ENCODE data around the gene SAMHD1. TPM values are rescaled to one million over a fixed set of nuclear protein-coding genes. Genes with fewer than 3 reads are reported as not detected.
A peak's percentile ranks its signal among the peaks of the same experiment; 100 is the strongest.

SAMHD1 gene
- total and polyA plus RNA-seq, 9 of the 15 experiments (the other 6 are each of a cell fraction or from before 2014, with no cell fraction given), result 6.8 to 20.4 (median 14.8) TPM

GRCh38 chr20:36924167-36925045 lies 27.1 kb downstream of the SAMHD1 start (continued):
- no peak for TF ChIP-seq ZNF668 (CRISPR knock-in tag; IDR thresholded peaks at IDR 0.05)
- TF ChIP-seq SAP30 (IDR thresholded peaks at IDR 0.05; ENCODE audit: borderline replicate concordance, insufficient read depth, low read depth, low read length, poor library complexity, severe bottlenecking), result no peak
- TF ChIP-seq EP300 (IDR thresholded peaks at IDR 0.05; ENCODE audit: low read length), result peak; percentile 37; the same call in 1 of the 2 replicates
- TF ChIP-seq MAFF (IDR thresholded peaks at IDR 0.05; ENCODE audit: low read length), result no peak
- peak; percentile 76 for TF ChIP-seq CBFA2T3 (IDR thresholded peaks at IDR 0.05)
- peak; percentile 86 for TF ChIP-seq ELF4 (CRISPR knock-in tag; IDR thresholded peaks at IDR 0.05)
- no peak for TF ChIP-seq ZNF133 (CRISPR knock-in tag; IDR thresholded peaks at IDR 0.05)
- no peak for TF ChIP-seq PCBP1 (IDR thresholded peaks at IDR 0.05; ENCODE audit: low read depth, low read length, poor library complexity, severe bottlenecking)
- no peak for TF ChIP-seq HNRNPUL1 (IDR thresholded peaks at IDR 0.05; ENCODE audit: low read length)
- no peak for TF ChIP-seq ZNF324 (CRISPR knock-in tag; IDR thresholded peaks at IDR 0.05)
- no peak for TF ChIP-seq E2F3 (CRISPR knock-in tag; IDR thresholded peaks at IDR 0.05)
- TF ChIP-seq PRDM10 (IDR thresholded peaks at IDR 0.05; ENCODE audit: partially characterized antibody), result no peak
- TF ChIP-seq ZBTB26 (CRISPR knock-in tag; IDR thresholded peaks at IDR 0.05), result peak; percentile 75; the same call in 1 of the 2 replicates
- no peak for TF ChIP-seq KLF10 (CRISPR knock-in tag; IDR thresholded peaks at IDR 0.05)
- TF ChIP-seq, protein P1, sequence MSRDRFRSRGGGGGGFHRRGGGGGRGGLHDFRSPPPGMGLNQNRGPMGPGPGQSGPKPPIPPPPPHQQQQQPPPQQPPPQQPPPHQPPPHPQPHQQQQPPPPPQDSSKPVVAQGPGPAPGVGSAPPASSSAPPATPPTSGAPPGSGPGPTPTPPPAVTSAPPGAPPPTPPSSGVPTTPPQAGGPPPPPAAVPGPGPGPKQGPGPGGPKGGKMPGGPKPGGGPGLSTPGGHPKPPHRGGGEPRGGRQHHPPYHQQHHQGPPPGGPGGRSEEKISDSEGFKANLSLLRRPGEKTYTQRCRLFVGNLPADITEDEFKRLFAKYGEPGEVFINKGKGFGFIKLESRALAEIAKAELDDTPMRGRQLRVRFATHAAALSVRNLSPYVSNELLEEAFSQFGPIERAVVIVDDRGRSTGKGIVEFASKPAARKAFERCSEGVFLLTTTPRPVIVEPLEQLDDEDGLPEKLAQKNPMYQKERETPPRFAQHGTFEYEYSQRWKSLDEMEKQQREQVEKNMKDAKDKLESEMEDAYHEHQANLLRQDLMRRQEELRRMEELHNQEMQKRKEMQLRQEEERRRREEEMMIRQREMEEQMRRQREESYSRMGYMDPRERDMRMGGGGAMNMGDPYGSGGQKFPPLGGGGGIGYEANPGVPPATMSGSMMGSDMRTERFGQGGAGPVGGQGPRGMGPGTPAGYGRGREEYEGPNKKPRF (IDR thresholded peaks at IDR 0.05; ENCODE audit: low read depth, low read length), result no peak
- TF ChIP-seq CBFA2T2 (conservative IDR thresholded peaks at IDR 0.05), result peak; percentile 47
- TF ChIP-seq ZKSCAN3 (CRISPR knock-in tag; IDR thresholded peaks at IDR 0.05), result no peak
- TF ChIP-seq ATF7 (IDR thresholded peaks at IDR 0.05), result no peak
- TF ChIP-seq CREBBP (IDR thresholded peaks at IDR 0.05; ENCODE audit: low read depth, low read length), result no peak
- no peak for TF ChIP-seq ZFP1 (CRISPR knock-in tag; IDR thresholded peaks at IDR 0.05)
- TF ChIP-seq TARDBP (IDR thresholded peaks at IDR 0.05), result no peak
- no peak for TF ChIP-seq SRSF3 (IDR thresholded peaks at IDR 0.05; ENCODE audit: insufficient read depth, low read length)
- no peak for TF ChIP-seq ELF2 (CRISPR knock-in tag; IDR thresholded peaks at IDR 0.05)
- no peak for TF ChIP-seq CBFB (CRISPR knock-in tag; IDR thresholded peaks at IDR 0.05)

Measured in K562 (cell line).